ENCODE measurements around the gene SP5. TPM values are rescaled to one million over a fixed set of nuclear protein-coding genes. Genes with fewer than 3 reads are reported as not detected.

The SP5 gene
- total RNA-seq, 1 donor from 2014 or later = not detected

- no peak for DNase-seq (ENCODE audit: low read depth)
- Histone ChIP-seq H3K27me3 (ENCODE audit: control insufficient read depth, insufficient read depth, low read length) (no peaks in the 10 kb centered on the region), H3K4me3 (ENCODE audit: low read depth, low read length) (no peak overlapping the region), H3K36me3 (ENCODE audit: control insufficient read depth, insufficient read depth, low read length) (no peaks in the 10 kb centered on the region)
- no peak for TF ChIP-seq CTCF (IDR thresholded peaks at IDR 0.05; ENCODE audit: insufficient read depth, low read length, severe bottlenecking)
- FAIRE-seq = peak; percentile 32
These were observed 25.7 kb upstream of the SP5 start for GRCh38 chr2:170689481-170689880.

DNA sequence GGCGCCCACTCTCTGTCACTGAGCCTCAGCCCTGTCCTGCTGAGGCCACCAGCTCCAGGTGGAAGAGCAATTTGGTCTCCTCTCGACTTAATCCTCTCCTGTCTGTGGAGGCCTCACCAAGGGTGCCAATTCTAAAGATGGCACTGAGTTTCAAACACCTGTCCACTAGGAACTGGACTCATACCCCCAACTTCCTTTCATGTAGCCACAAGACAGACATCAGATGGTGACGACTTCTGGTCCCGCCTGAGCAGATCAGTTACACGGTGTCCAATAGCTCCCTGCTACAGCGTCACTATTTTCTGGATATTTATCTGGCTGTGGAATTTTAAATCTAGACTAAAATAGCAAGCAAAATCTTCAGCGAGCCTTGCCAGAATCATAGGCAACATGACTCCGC lies 24.5 kb upstream of the SP5 start:
- DNase-seq (ENCODE audit: low read depth) = no peak
- Histone ChIP-seq H3K36me3 (ENCODE audit: control insufficient read depth, insufficient read depth, low read length) (no peaks in the 10 kb centered on the region), H3K27me3 (ENCODE audit: control insufficient read depth, insufficient read depth, low read length) (no peaks in the 10 kb centered on the region), H3K4me3 (ENCODE audit: low read depth, low read length) (no peak overlapping the region)
- FAIRE-seq = no peak
- TF ChIP-seq CTCF (IDR thresholded peaks at IDR 0.05; ENCODE audit: insufficient read depth, low read length, severe bottlenecking) = no peak

GRCh38 chr2:170694316-170694715 lies 20.8 kb upstream of the SP5 start:
- no peak overlapping the region for H3K4me3 ChIP-seq (ENCODE audit: low read depth, low read length)
- no peak for DNase-seq (ENCODE audit: low read depth)
- TF ChIP-seq CTCF (IDR thresholded peaks at IDR 0.05; ENCODE audit: insufficient read depth, low read length, severe bottlenecking) = no peak
- no peak for FAIRE-seq
- H3K27me3 ChIP-seq (ENCODE audit: control insufficient read depth, insufficient read depth, low read length) = no peaks in the 10 kb centered on the region
- no peaks in the 10 kb centered on the region for H3K36me3 ChIP-seq (ENCODE audit: control insufficient read depth, insufficient read depth, low read length)

DNA sequence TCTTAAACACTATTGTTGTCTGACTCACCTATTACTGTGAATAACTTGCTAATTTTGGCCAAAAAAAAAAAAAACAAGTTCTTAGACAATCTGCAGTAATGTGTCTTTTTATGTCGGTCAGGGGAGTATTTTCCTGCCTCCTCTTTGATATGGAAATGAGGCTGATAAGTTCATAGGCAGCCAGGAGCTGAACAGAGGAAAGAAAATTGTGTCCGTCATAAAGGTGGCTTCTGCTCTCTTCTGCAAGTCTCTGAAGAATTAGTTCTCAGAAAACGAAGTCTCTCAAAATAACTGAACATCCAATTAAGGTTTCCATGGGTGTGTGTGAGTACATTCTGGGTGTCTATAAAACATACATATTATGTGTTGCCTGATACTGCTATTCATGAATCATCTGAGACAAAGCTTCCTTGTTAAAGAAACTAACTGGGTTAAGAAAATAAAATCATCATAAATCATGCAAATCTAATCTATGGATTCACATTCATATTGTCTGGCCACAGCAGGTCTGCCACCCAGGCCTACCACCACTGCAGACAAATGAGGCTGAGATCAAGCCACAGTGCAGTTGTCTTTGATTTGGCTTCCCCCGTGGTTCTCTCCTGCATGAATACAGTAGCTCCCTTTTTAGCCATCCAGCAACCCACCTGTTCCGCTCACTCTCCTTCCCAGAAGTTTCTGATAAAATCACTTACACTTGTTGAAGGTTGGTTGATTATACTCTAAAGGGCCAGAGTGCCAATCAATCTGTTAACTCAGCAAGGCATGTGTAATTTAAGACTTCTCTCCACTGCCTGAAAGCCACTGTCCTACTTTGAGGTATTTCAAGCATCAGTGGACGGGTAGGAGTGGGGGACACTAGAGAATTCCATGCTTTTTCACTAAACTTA lies 19.4 kb upstream of the SP5 start:
- DNase-seq (ENCODE audit: low read depth) (no peak), FAIRE-seq (no peak)
- no peak overlapping the region for H3K4me3 ChIP-seq (ENCODE audit: low read depth, low read length)
- H3K36me3 ChIP-seq (ENCODE audit: control insufficient read depth, insufficient read depth, low read length) = no peaks in the 10 kb centered on the region
- no peaks in the 10 kb centered on the region for H3K27me3 ChIP-seq (ENCODE audit: control insufficient read depth, insufficient read depth, low read length)
- TF ChIP-seq CTCF (IDR thresholded peaks at IDR 0.05; ENCODE audit: insufficient read depth, low read length, severe bottlenecking) = no peak

DNA sequence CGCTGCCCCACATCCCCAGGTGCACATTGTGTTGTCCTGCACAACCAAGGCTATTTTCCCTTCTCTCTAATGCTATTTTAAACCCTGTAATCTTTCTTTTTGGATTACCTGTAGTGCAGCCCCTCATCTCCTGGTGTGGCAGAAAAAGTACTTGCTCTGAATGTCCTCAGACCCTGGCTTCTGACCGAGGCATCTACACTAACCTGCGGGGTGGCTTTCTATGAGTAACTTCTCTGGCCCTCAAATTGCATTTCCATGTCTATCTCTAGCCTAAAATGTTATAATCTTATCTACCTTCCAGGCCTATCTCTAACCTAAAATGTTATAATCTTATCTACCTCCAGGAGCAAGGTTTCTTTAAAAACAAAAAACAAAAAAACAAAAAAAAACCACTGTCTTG lies 18.2 kb upstream of the SP5 start:
- DNase-seq (ENCODE audit: low read depth) (no peak), FAIRE-seq (no peak)
- Histone ChIP-seq H3K27me3 (ENCODE audit: control insufficient read depth, insufficient read depth, low read length) (peaks cover 3% of the 10 kb centered on the region), H3K4me3 (ENCODE audit: low read depth, low read length) (no peak overlapping the region), H3K36me3 (ENCODE audit: control insufficient read depth, insufficient read depth, low read length) (no peaks in the 10 kb centered on the region)
- TF ChIP-seq CTCF (IDR thresholded peaks at IDR 0.05; ENCODE audit: insufficient read depth, low read length, severe bottlenecking) = no peak

GRCh38 chr2:170701011-170701410 lies 14.1 kb upstream of the SP5 start:
- H3K36me3 ChIP-seq (ENCODE audit: control insufficient read depth, insufficient read depth, low read length) = no peaks in the 10 kb centered on the region
- DNase-seq (ENCODE audit: low read depth) (no peak), FAIRE-seq (no peak)
- peaks cover 6% of the 10 kb centered on the region for H3K27me3 ChIP-seq (ENCODE audit: control insufficient read depth, insufficient read depth, low read length)
- no peak for TF ChIP-seq CTCF (IDR thresholded peaks at IDR 0.05; ENCODE audit: insufficient read depth, low read length, severe bottlenecking)
- no peak overlapping the region for H3K4me3 ChIP-seq (ENCODE audit: low read depth, low read length)

All from bronchial epithelial cell (primary cell).